SK-N-MC (cell line): ENCODE data around the gene GNPTAB.

Source experiments
- EZH2 ChIP-seq: fragments of 200-600 bp; sonication (generic); IDR thresholded peaks from one replicate; pipeline ENCODE4 v1.6.1; 2017; ENCODE audit warnings: antibody characterized with exemption
- POLR2AphosphoS5 ChIP-seq: IDR thresholded peaks from 2 replicates; pipeline ENCODE4 v1.6.1; 2012; ENCODE audit warnings: mild to moderate bottlenecking, low read depth, low read length, borderline replicate concordance

DNA sequence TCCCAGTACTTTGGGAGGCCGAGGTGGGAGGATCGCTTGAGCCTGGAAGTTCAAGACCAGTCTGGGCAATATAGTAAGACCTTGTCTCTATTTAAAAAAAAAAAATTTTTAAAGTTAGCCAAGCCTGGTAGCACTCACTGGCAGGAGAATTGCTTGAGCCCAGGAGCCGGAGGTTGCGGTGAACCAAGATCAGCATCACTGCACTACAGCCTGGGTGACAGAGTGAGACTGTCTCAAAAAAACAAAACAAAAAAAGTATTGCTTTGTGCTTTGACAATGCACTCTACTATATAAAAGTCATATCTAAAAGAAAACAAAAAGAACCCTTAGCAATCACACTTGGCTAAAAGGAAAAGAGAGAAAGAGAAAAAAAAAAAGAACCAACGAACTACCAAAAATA is 26.8 kb downstream of the GNPTAB start:
- no peak for TF ChIP-seq POLR2AphosphoS5
- TF ChIP-seq EZH2, result no peak
